ENCODE data around the gene FOXN3. TPM values are rescaled to one million over a fixed set of nuclear protein-coding genes. Genes with fewer than 3 reads are reported as not detected.

Gene FOXN3
- total RNA-seq, 2 donors from 2014 or later, result 141 to 150 TPM

GRCh38 chr14:89427426-89428172 is 10.6 kb upstream of the FOXN3 start:
- DNase-seq (ENCODE audit: low spot score) (no peak), ATAC-seq (ENCODE audit: insufficient number of reproducible peaks, low FRiP score, low read depth) (peak; percentile 56)
- Histone ChIP-seq H3K36me3 (no peaks in the 10 kb centered on the region), H3K9me3 (no peaks in the 10 kb centered on the region), H3K4me3 (peak overlapping the region; percentile 61), H3K27me3 (replicated peaks; ENCODE audit: insufficient read depth) (no peaks in the 10 kb centered on the region), H3K4me1 (ENCODE audit: control insufficient read depth in 1 of 2, low read depth in 2 of 2) (peaks cover 41 to 67% of the 10 kb centered on the region in 2 donors), H3K27ac (peak overlapping the region; percentile 95 to 97)
- TF ChIP-seq, protein P1, sequence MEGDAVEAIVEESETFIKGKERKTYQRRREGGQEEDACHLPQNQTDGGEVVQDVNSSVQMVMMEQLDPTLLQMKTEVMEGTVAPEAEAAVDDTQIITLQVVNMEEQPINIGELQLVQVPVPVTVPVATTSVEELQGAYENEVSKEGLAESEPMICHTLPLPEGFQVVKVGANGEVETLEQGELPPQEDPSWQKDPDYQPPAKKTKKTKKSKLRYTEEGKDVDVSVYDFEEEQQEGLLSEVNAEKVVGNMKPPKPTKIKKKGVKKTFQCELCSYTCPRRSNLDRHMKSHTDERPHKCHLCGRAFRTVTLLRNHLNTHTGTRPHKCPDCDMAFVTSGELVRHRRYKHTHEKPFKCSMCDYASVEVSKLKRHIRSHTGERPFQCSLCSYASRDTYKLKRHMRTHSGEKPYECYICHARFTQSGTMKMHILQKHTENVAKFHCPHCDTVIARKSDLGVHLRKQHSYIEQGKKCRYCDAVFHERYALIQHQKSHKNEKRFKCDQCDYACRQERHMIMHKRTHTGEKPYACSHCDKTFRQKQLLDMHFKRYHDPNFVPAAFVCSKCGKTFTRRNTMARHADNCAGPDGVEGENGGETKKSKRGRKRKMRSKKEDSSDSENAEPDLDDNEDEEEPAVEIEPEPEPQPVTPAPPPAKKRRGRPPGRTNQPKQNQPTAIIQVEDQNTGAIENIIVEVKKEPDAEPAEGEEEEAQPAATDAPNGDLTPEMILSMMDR (IDR thresholded peaks at IDR 0.05), result no peak

GRCh38 chr14:89425931-89426330 is 8.9 kb upstream of the FOXN3 start:
- TF ChIP-seq, protein P1 (IDR thresholded peaks at IDR 0.05), result no peak
- DNase-seq (ENCODE audit: low spot score), result no peak
- Histone ChIP-seq H3K36me3 (no peaks in the 10 kb centered on the region), H3K27ac (peak overlapping the region; percentile 95 to 97), H3K9me3 (no peaks in the 10 kb centered on the region), H3K4me1 (ENCODE audit: control insufficient read depth in 1 of 2, low read depth in 2 of 2) (peaks cover 37 to 68% of the 10 kb centered on the region in 2 donors), H3K27me3 (replicated peaks; ENCODE audit: insufficient read depth) (no peaks in the 10 kb centered on the region), H3K4me3 (peak overlapping the region; percentile 20)
- peak; percentile 71 for ATAC-seq (ENCODE audit: insufficient number of reproducible peaks, low FRiP score, low read depth)

DNA sequence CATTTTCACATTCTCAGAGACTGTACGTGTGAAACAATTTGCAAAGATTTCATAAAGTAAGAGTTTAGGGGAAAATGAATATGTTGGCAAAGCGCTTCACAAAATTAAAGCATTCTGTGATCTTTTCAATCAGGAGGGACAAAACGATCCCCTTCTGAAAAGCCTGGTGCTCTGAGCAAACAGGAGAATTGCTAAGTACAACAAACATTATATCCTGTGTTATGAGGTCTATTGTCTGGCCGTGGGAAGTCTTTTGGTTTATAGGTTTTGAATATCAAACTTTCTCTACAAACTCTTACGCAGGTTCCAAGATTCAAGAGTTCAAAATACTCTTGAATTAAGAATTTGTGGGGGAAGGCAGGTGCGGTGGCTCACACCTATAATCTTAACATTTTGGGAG is 7.2 kb upstream of the FOXN3 start:
- Histone ChIP-seq H3K4me3 (no peak overlapping the region), H3K27ac (peak overlapping the region in 1 of 2 donors; percentile 95), H3K9me3 (no peaks in the 10 kb centered on the region), H3K36me3 (no peaks in the 10 kb centered on the region), H3K27me3 (replicated peaks; ENCODE audit: insufficient read depth) (no peaks in the 10 kb centered on the region), H3K4me1 (ENCODE audit: control insufficient read depth in 1 of 2, low read depth in 2 of 2) (peaks cover 28 to 53% of the 10 kb centered on the region in 2 donors)
- DNase-seq (ENCODE audit: low spot score) (no peak), ATAC-seq (ENCODE audit: insufficient number of reproducible peaks, low FRiP score, low read depth) (no peak)
- TF ChIP-seq, protein P1 (IDR thresholded peaks at IDR 0.05), result no peak

GRCh38 chr14:89422952-89423345 is 5.9 kb upstream of the FOXN3 start:
- Histone ChIP-seq H3K4me1 (ENCODE audit: control insufficient read depth in 1 of 2, low read depth in 2 of 2) (peaks cover 23 to 52% of the 10 kb centered on the region in 2 donors), H3K27ac (peak overlapping the region in 1 of 2 donors; percentile 44), H3K4me3 (no peak overlapping the region), H3K36me3 (no peaks in the 10 kb centered on the region), H3K9me3 (no peaks in the 10 kb centered on the region), H3K27me3 (replicated peaks; ENCODE audit: insufficient read depth) (no peaks in the 10 kb centered on the region)
- TF ChIP-seq, protein P1 (IDR thresholded peaks at IDR 0.05), result no peak
- ATAC-seq (ENCODE audit: insufficient number of reproducible peaks, low FRiP score, low read depth) (no peak), DNase-seq (ENCODE audit: low spot score) (no peak)

- TF ChIP-seq, protein P1 (IDR thresholded peaks at IDR 0.05), result no peak
- DNase-seq (ENCODE audit: low spot score) (no peak), ATAC-seq (ENCODE audit: insufficient number of reproducible peaks, low FRiP score, low read depth) (no peak)
- Histone ChIP-seq H3K4me1 (ENCODE audit: control insufficient read depth in 1 of 2, low read depth in 2 of 2) (peaks cover 21 to 49% of the 10 kb centered on the region in 2 donors), H3K27ac (peak overlapping the region in 1 of 2 donors; percentile 44), H3K9me3 (no peaks in the 10 kb centered on the region), H3K4me3 (peak overlapping the region; percentile 29), H3K27me3 (replicated peaks; ENCODE audit: insufficient read depth) (no peaks in the 10 kb centered on the region), H3K36me3 (no peaks in the 10 kb centered on the region)
These were observed 5.3 kb upstream of the FOXN3 start for GRCh38 chr14:89422181-89422951.
